H9 (cell line): ENCODE measurements around the gene ANKMY2. TPM values are rescaled to one million over a fixed set of nuclear protein-coding genes. Genes with fewer than 3 reads are reported as not detected.

Source experiments
- DNase-seq: peaks from one replicate; pipeline ENCODE4 v3.0.0-alpha.2; 2017
- H2AFZ ChIP-seq: one replicate; pipeline ENCODE4 v1.6.1; 2013; ENCODE audit warnings: mild to moderate bottlenecking, low read length, control low read depth, moderate library complexity
- H2AK5ac ChIP-seq: 2 replicates; pipeline ENCODE4 v1.6.1; 2013; ENCODE audit warnings: low read length, control low read depth, mixed read lengths; ENCODE audit not compliant: insufficient read length
- H2BK120ac ChIP-seq: one replicate; pipeline ENCODE4 v1.6.1; 2013; ENCODE audit warnings: low read depth, mild to moderate bottlenecking, low read length, control low read depth, inconsistent platforms; ENCODE audit not compliant: poor library complexity, severe bottlenecking
- H2BK12ac ChIP-seq: 2 replicates; pipeline ENCODE4 v1.6.1; 2013; ENCODE audit warnings: low read length, control low read depth, mixed read lengths, low read depth; ENCODE audit not compliant: insufficient read length
- H2BK15ac ChIP-seq: 2 replicates; pipeline ENCODE4 v1.6.1; 2013; ENCODE audit warnings: low read depth, low read length, control low read depth
- H2BK20ac ChIP-seq: one replicate; pipeline ENCODE4 v1.6.1; 2013; ENCODE audit warnings: low read depth, mild to moderate bottlenecking, low read length, control low read depth, inconsistent platforms; ENCODE audit not compliant: poor library complexity, severe bottlenecking
- H2BK5ac ChIP-seq: 2 replicates; pipeline ENCODE4 v1.6.1; 2013; ENCODE audit warnings: low read length, control low read depth, mixed read lengths; ENCODE audit not compliant: insufficient read length
- H3K14ac ChIP-seq: 2 replicates; pipeline ENCODE4 v1.6.1; 2013; ENCODE audit warnings: low read length, control low read depth; ENCODE audit not compliant: insufficient read depth
- H3K18ac ChIP-seq: 2 replicates; pipeline ENCODE4 v1.6.1; 2013; ENCODE audit warnings: low read depth, mild to moderate bottlenecking, mixed read lengths, low read length, control low read depth; ENCODE audit not compliant: insufficient read length
- H3K23ac ChIP-seq: 2 replicates; pipeline ENCODE4 v1.6.1; 2013; ENCODE audit warnings: low read length, control low read depth, mixed read lengths, low read depth; ENCODE audit not compliant: insufficient read length
- H3K23me2 ChIP-seq: 2 replicates; pipeline ENCODE4 v1.6.1; 2013; ENCODE audit warnings: low read depth, mild to moderate bottlenecking, mixed read lengths, low read length, control low read depth; ENCODE audit not compliant: insufficient read length, poor library complexity, severe bottlenecking
- H3K27ac ChIP-seq: 2 replicates; pipeline ENCODE4 v1.5.1; 2013; ENCODE audit warnings: low read length, control low read depth, mixed read lengths, low read depth; ENCODE audit not compliant: insufficient read length
- H3K27me3 ChIP-seq: 2 replicates; pipeline ENCODE4 v1.6.1; 2013; ENCODE audit warnings: low read length, control low read depth, inconsistent platforms; ENCODE audit not compliant: insufficient read depth
- H3K4ac ChIP-seq: 2 replicates; pipeline ENCODE4 v1.6.1; 2013; ENCODE audit warnings: low read depth, mild to moderate bottlenecking, control low read depth, inconsistent platforms, low read length, moderate library complexity
- H3K4me1 ChIP-seq: 2 replicates; pipeline ENCODE4 v1.6.1; 2013; ENCODE audit warnings: low read length, control low read depth, inconsistent platforms; ENCODE audit not compliant: insufficient read depth
- H3K4me2 ChIP-seq: 2 replicates; pipeline ENCODE4 v1.6.1; 2013; ENCODE audit warnings: low read length, control low read depth, mixed read lengths; ENCODE audit not compliant: insufficient read length, insufficient read depth
- H3K56ac ChIP-seq: 2 replicates; pipeline ENCODE4 v1.6.1; 2013; ENCODE audit warnings: low read depth, mild to moderate bottlenecking, mixed read lengths, low read length, control low read depth; ENCODE audit not compliant: insufficient read length
- H3K79me1 ChIP-seq: 2 replicates; pipeline ENCODE4 v1.6.1; 2013; ENCODE audit warnings: low read depth, mild to moderate bottlenecking, moderate library complexity, low read length, control low read depth, inconsistent platforms; ENCODE audit not compliant: insufficient read depth, poor library complexity, severe bottlenecking
- H3K79me2 ChIP-seq: 2 replicates; pipeline ENCODE4 v1.6.1; 2013; ENCODE audit warnings: low read length, control low read depth, inconsistent platforms; ENCODE audit not compliant: insufficient read depth
- H3K9ac ChIP-seq: 2 replicates; pipeline ENCODE4 v1.6.1; 2013; ENCODE audit warnings: low read length, control low read depth, mixed read lengths; ENCODE audit not compliant: insufficient read length; ENCODE audit errors: extremely low read depth
- H3K9me3 ChIP-seq: one replicate; pipeline ENCODE4 v1.6.1; 2013; ENCODE audit warnings: low read depth, low read length, inconsistent platforms; ENCODE audit not compliant: control insufficient read depth
- H3T11ph ChIP-seq: one replicate; pipeline ENCODE4 v1.6.1; 2013; ENCODE audit warnings: mild to moderate bottlenecking, low read length, control low read depth, inconsistent platforms
- H4K20me1 ChIP-seq: one replicate; pipeline ENCODE4 v1.6.1; 2013; ENCODE audit not compliant: control insufficient read depth, insufficient read length, insufficient read depth
- H4K5ac ChIP-seq: 2 replicates; pipeline ENCODE4 v1.6.1; 2013; ENCODE audit warnings: low read depth, mild to moderate bottlenecking, mixed read lengths, low read length, control low read depth; ENCODE audit not compliant: insufficient read length
- H4K8ac ChIP-seq: replicated peaks from 2 replicates; pipeline ENCODE4 v1.6.1; 2013; ENCODE audit warnings: low read length, control low read depth, mixed read lengths, low read depth; ENCODE audit not compliant: insufficient read length
- H4K91ac ChIP-seq: 2 replicates; pipeline ENCODE4 v1.6.1; 2013; ENCODE audit warnings: low read depth, mild to moderate bottlenecking, moderate library complexity, mixed read lengths, low read length, control low read depth; ENCODE audit not compliant: insufficient read length
- H3K27ac Mint-ChIP-seq, 3 experiments: 2 replicates in 2 of 3; 3 replicates in 1 of 3; pipeline ENCODE4 v1.8.0; 2020 to 2021; ENCODE audit warnings: mixed read lengths in 3 of 3, mild to moderate bottlenecking in 1 of 3, moderate library complexity in 1 of 3
- H3K27me3 Mint-ChIP-seq: 2 replicates; pipeline ENCODE4 v1.8.0; 2021; ENCODE audit warnings: low read depth, mild to moderate bottlenecking, moderate library complexity, mixed read lengths
- H3K36me3 Mint-ChIP-seq, 3 experiments: 2 replicates in 2 of 3; 3 replicates in 1 of 3; pipeline ENCODE4 v1.8.0; 2020 to 2021; ENCODE audit warnings: low read depth in 3 of 3, mixed read lengths in 3 of 3; ENCODE audit not compliant: insufficient read depth in 1 of 3
- H3K4me1 Mint-ChIP-seq, 2 experiments: 2 replicates each; pipeline ENCODE4 v1.8.0; 2020; ENCODE audit warnings: mixed read lengths in 2 of 2
- H3K4me3 Mint-ChIP-seq, 2 experiments: 2 replicates in 1 of 2; 3 replicates in 1 of 2; pipeline ENCODE4 v1.8.0; 2020 to 2021; ENCODE audit warnings: mild to moderate bottlenecking in 2 of 2, mixed read lengths in 2 of 2, moderate library complexity in 1 of 2
- H3K9me3 Mint-ChIP-seq, 2 experiments: 2 replicates in 1 of 2; 3 replicates in 1 of 2; pipeline ENCODE4 v1.8.0; 2020; ENCODE audit warnings: mild to moderate bottlenecking in 2 of 2, mixed read lengths in 2 of 2, moderate library complexity in 1 of 2
- WGBS: extraction: QIAGEN DNeasy Blood & Tissue Kit; methylation state at CpG from one replicate; pipeline ENCODE4 v1.1.7; 2013; ENCODE audit warnings: missing lambda C conversion rate, low lambda C conversion rate, mixed read lengths; ENCODE audit not compliant: insufficient read length; ENCODE audit errors: extremely low coverage; 5-methylcytosine and 5-hydroxymethylcytosine counted together
- total RNA-seq: library from RNA; stranded (reverse); gene quantifications from 2 replicates; pipeline ENCODE4 v1.2.1, GENCODE V29; 2021
- TF ChIP-seq, protein P1 (sequence below): fragments of 200-600 bp; sonication (generic); conservative IDR thresholded peaks from 3 replicates; pipeline ENCODE4 v1.8.0; 2021; ENCODE audit warnings: antibody characterized with exemption, mild to moderate bottlenecking

Gene ANKMY2
- total RNA-seq, 1 experiment from 2014 or later: 12.7 TPM

DNA sequence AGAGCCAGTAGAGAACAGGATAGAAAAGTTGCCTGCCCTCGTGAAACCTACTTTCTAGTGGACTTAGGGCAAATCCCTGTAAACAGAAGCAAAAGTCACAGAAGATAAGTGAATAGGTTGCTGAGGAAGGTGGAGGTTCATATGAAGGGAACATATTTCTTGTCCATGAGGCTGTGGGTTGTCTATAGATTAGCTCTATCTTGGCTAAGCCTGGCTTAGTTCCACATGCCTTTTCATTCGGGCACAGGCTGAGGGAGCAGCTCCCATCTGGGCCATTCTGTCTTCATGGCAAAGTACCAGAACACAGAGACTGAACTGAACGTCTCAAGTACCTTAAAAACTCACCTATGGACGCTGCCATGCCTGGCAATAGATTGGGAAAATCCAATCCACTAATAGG lies 45.7 kb upstream of the ANKMY2 start:
- Histone ChIP-seq H3K9ac (no peak overlapping the region), H3K14ac (no peak overlapping the region), H3K56ac (no peak overlapping the region), H2BK20ac (no peak overlapping the region), H3K4me1 (no peaks in the 10 kb centered on the region), H3K4me2 (no peak overlapping the region), H3K27me3 (no peaks in the 10 kb centered on the region), H3K23me2 (no peaks in the 10 kb centered on the region), H2BK15ac (no peak overlapping the region), H2BK120ac (no peak overlapping the region), H2AK5ac (no peak overlapping the region), H3K79me2 (no peaks in the 10 kb centered on the region), H3K9me3 (no peaks in the 10 kb centered on the region), H3K79me1 (no peaks in the 10 kb centered on the region), H4K8ac (no peak overlapping the region), H2BK5ac (no peak overlapping the region), H3K27ac (no peak overlapping the region), H2BK12ac (no peak overlapping the region), H3T11ph (no peak overlapping the region), H3K18ac (no peak overlapping the region), H4K20me1 (no peaks in the 10 kb centered on the region), H3K4ac (no peak overlapping the region), H3K23ac (no peak overlapping the region), H2AFZ (no peak overlapping the region), H4K5ac (no peak overlapping the region), H4K91ac (no peak overlapping the region)
- no peaks in the 10 kb centered on the region for H3K27me3 Mint-ChIP-seq
- H3K27ac Mint-ChIP-seq: no peak overlapping the region
- H3K36me3 Mint-ChIP-seq: peaks cover 17 to 46% (median 38%) of the 10 kb centered on the region in 3 experiments; a peak in 6 of 7 replicates
- TF ChIP-seq, protein P1, sequence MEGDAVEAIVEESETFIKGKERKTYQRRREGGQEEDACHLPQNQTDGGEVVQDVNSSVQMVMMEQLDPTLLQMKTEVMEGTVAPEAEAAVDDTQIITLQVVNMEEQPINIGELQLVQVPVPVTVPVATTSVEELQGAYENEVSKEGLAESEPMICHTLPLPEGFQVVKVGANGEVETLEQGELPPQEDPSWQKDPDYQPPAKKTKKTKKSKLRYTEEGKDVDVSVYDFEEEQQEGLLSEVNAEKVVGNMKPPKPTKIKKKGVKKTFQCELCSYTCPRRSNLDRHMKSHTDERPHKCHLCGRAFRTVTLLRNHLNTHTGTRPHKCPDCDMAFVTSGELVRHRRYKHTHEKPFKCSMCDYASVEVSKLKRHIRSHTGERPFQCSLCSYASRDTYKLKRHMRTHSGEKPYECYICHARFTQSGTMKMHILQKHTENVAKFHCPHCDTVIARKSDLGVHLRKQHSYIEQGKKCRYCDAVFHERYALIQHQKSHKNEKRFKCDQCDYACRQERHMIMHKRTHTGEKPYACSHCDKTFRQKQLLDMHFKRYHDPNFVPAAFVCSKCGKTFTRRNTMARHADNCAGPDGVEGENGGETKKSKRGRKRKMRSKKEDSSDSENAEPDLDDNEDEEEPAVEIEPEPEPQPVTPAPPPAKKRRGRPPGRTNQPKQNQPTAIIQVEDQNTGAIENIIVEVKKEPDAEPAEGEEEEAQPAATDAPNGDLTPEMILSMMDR: no peak
- H3K4me3 Mint-ChIP-seq: no peak overlapping the region
- no peaks in the 10 kb centered on the region for H3K4me1 Mint-ChIP-seq
- WGBS: no CpG with 5 or more reads among the region's 4 CpGs
- DNase-seq: no peak
- H3K9me3 Mint-ChIP-seq: no peaks in the 10 kb centered on the region
